Common myeloid progenitor, CD34-positive (primary cell): Measurements from ENCODE around the gene ING5.

Experiments
- CTCF ChIA-PET: fragments of 350-600 bp; sonication (Branson Sonifier 250); formaldehyde crosslinking; loops from one replicate; lab custom pipeline; 2021; ENCODE audit warnings: antibody characterized with exemption; lab: Charles Lee
- POLR2A ChIA-PET: fragments of 350-600 bp; sonication (Branson Sonifier 250); formaldehyde crosslinking; loops from one replicate; lab custom pipeline; 2021; ENCODE audit warnings: antibody characterized with exemption; lab: Charles Lee
- DNase-seq, 3 donors: peaks; one replicate each; pipeline versions ENCODE4 v3.0.0 to v3.0.0-alpha.2; 2013
- H3K27ac ChIP-seq, 2 experiments: 1 replicate in 1 of 2; 2 replicates in 1 of 2; pipeline ENCODE4 v1.7.0; 2013; ENCODE audit warnings: inconsistent platforms in 2 of 2, low read length in 2 of 2, mild to moderate bottlenecking in 2 of 2, low read depth in 1 of 2, moderate library complexity in 1 of 2; ENCODE audit not compliant: severe bottlenecking in 2 of 2, insufficient read depth in 1 of 2, poor library complexity in 1 of 2
- H3K27me3 ChIP-seq, 5 experiments: replicated peaks in 2 of 5; 1 replicate in 3 of 5; 2 replicates in 2 of 5; pipeline versions ENCODE4 v1.6.1 to v1.7.0; 2013; ENCODE audit warnings: low read length in 4 of 5, mild to moderate bottlenecking in 2 of 5, moderate library complexity in 2 of 5, inconsistent platforms in 1 of 5; ENCODE audit not compliant: insufficient read depth in 5 of 5, control insufficient read depth in 4 of 5
- H3K36me3 ChIP-seq, 4 experiments: 1 replicate in 2 of 4; 2 replicates in 2 of 4; pipeline versions ENCODE4 v1.6.1 to v1.7.0; 2013; ENCODE audit warnings: low read length in 3 of 4, control low read depth in 1 of 4, mild to moderate bottlenecking in 1 of 4; ENCODE audit not compliant: control insufficient read depth in 4 of 4, insufficient read depth in 4 of 4
- H3K4me1 ChIP-seq, 4 experiments: 1 replicate in 3 of 4; 2 replicates in 1 of 4; pipeline versions ENCODE4 v1.6.1 to v1.7.1; 2013; ENCODE audit warnings: low read length in 3 of 4, mild to moderate bottlenecking in 3 of 4, control low read depth in 1 of 4, inconsistent platforms in 1 of 4, moderate library complexity in 1 of 4; ENCODE audit not compliant: control insufficient read depth in 4 of 4, insufficient read depth in 4 of 4; ENCODE audit errors: control extremely low read depth in 1 of 4
- H3K4me3 ChIP-seq, 7 experiments: 1 replicate in 4 of 7; 2 replicates in 3 of 7; pipeline versions ENCODE4 v1.5.1 to v1.7.0; 2013; ENCODE audit warnings: mild to moderate bottlenecking in 7 of 7, low read length in 6 of 7, moderate library complexity in 6 of 7, inconsistent platforms in 2 of 7, low read depth in 2 of 7, control low read depth in 1 of 7; ENCODE audit not compliant: insufficient read depth in 4 of 7, control insufficient read depth in 1 of 7; ENCODE audit errors: extremely low read depth in 1 of 7
- H3K9me3 ChIP-seq, 5 experiments: 1 replicate in 4 of 5; 2 replicates in 1 of 5; pipeline versions ENCODE4 v1.6.1 to v1.7.1; 2013; ENCODE audit warnings: low read length in 4 of 5, mild to moderate bottlenecking in 2 of 5, inconsistent platforms in 1 of 5, low read depth in 1 of 5, moderate library complexity in 1 of 5; ENCODE audit not compliant: control insufficient read depth in 4 of 5, insufficient read depth in 2 of 5; ENCODE audit errors: control extremely low read depth in 1 of 5
- WGBS: methylation state at CpG from one replicate; pipeline ENCODE4 v1.1.5; 2013; ENCODE audit not compliant: insufficient coverage; 5-methylcytosine and 5-hydroxymethylcytosine counted together

ING5 gene

GRCh38 chr2:241678307-241678706 lies 23.5 kb upstream of the ING5 start:
- CTCF ChIA-PET: interaction anchor here (0.8 to 1.2 kb wide), 3 partner anchors 13 to 56 kb away, joined by 3 to 4 read pairs (median 3); partner anchors contain the start of genes D2HGDH and ING5
- H3K27me3 ChIP-seq: no peaks in the 10 kb centered on the region
- peaks cover 22 to 80% (median 55%) of the 10 kb centered on the region in 4 experiments for H3K36me3 ChIP-seq
- no peak for DNase-seq
- POLR2A ChIA-PET: no interaction called here
- H3K4me3 ChIP-seq: no peak overlapping the region
- no peaks in the 10 kb centered on the region for H3K4me1 ChIP-seq
- no peaks in the 10 kb centered on the region for H3K9me3 ChIP-seq
- 99% methylated on average over 18 of the region's 18 CpGs for WGBS
- peak overlapping the region in 1 of 2 experiments; percentile 5 for H3K27ac ChIP-seq

DNA sequence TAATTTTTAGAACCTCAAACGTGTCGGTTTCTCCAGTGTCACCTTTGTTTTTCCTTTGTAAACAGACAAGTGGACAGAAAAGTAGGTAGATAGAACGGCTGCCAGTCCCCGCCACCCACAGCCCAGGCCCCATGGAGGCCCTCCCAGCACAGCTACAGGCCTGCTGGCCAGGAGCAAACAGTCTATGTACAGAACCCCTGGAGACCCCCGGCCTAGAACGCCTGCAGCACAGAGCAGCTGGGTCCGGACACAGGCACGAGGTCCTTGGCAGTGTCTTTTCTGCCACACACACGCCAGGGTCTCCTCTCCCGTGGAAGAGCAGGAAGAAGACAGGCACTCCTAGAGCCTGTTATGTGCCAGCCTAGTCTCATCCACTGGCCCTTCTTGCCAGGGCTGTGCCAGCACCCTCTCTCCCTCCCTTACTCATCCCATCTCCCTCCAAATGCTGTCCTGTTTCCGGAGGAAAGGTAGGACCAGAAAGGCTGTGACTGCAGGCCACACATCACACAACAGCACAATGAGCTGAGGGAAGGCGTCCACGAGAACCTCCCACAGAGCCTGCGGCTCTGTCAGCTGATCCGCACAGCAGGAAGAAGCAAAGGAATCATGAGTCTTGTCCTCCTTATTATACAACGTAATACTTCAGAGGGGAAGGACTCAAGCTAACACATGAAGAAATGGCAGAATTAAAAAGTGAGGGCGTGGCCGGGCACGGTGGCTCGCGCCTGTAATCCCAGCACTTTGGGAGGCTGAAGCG lies 22.9 kb upstream of the ING5 start:
- CTCF ChIA-PET: interaction anchor here (0.6 to 1.2 kb wide), 3 partner anchors 14 to 458 kb away, joined by 3 to 4 read pairs (median 3); partner anchors contain the start of gene D2HGDH
- Histone ChIP-seq H3K27ac (peak overlapping the region in 1 of 2 experiments; percentile 5), H3K27me3 (no peaks in the 10 kb centered on the region), H3K36me3 (peaks cover 24 to 84% (median 56%) of the 10 kb centered on the region in 4 experiments), H3K9me3 (no peaks in the 10 kb centered on the region), H3K4me1 (no peaks in the 10 kb centered on the region), H3K4me3 (no peak overlapping the region)
- POLR2A ChIA-PET: no interaction called here
- WGBS: 98% methylated on average over 20 of the region's 22 CpGs
- DNase-seq: no peak

GRCh38 chr2:241680044-241680443 lies 21.8 kb upstream of the ING5 start:
- Histone ChIP-seq H3K4me1 (no peaks in the 10 kb centered on the region), H3K9me3 (no peaks in the 10 kb centered on the region), H3K27ac (no peak overlapping the region), H3K36me3 (peaks cover 24 to 86% (median 53%) of the 10 kb centered on the region in 4 experiments), H3K27me3 (no peaks in the 10 kb centered on the region), H3K4me3 (no peak overlapping the region)
- POLR2A ChIA-PET: no interaction called here
- WGBS: 94% methylated on average over 10 of the region's 12 CpGs
- CTCF ChIA-PET: interaction anchor here (1.7 kb wide), 1 partner anchor 21 kb away, joined by 3 read pairs; no protein-coding TSS in a partner anchor
- no peak for DNase-seq

- peaks cover 24 to 82% (median 50%) of the 10 kb centered on the region in 4 experiments for H3K36me3 ChIP-seq
- no peak for DNase-seq
- CTCF ChIA-PET: interaction anchor here (0.6 to 1.7 kb wide), 2 partner anchors 22 to 24 kb away, joined by 3 read pairs; no protein-coding TSS in a partner anchor
Observed at GRCh38 chr2:241680827-241681599, 20.8 kb upstream of the ING5 start.

DNA sequence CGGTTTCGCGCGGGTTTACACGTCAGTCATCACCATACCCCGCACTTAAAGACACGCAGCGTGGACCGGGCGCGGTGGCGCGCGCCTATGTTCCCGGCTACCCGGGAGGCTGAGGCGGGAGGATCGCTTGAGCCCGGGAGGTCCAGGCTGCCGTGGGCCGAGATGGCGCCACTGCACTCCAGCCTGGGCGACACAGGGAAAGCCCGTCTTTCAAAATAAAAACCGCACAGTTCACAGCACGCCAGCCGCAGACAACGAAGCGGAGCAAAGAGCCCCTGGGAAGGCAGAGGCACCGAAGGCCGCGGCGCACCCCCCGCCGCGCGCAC lies 15.6 kb upstream of the ING5 start:
- POLR2A ChIA-PET: interaction anchor here (1.5 kb wide), 1 partner anchor 13 kb away, joined by 5 read pairs; no protein-coding TSS in a partner anchor
- CTCF ChIA-PET: interaction anchor here (0.6 to 3.0 kb wide), 9 partner anchors 12 to 192 kb away, joined by 3 to 6 read pairs (median 3); partner anchors contain the start of gene D2HGDH
- 0% methylated on average over 37 of the region's 37 CpGs for WGBS
- peaks cover 11 to 55% (median 32%) of the 10 kb centered on the region in 4 experiments for H3K36me3 ChIP-seq
- H3K4me3 ChIP-seq: peak overlapping the region; percentile 77 to 98 (median 91)
- H3K9me3 ChIP-seq: no peaks in the 10 kb centered on the region
- H3K4me1 ChIP-seq: peaks cover 8 to 28% (median 23%) of the 10 kb centered on the region in 4 experiments
- peak overlapping the region; percentile 40 to 78 for H3K27ac ChIP-seq
- DNase-seq: no peak
- H3K27me3 ChIP-seq: no peaks in the 10 kb centered on the region

More at GRCh38 chr2:241680827-241681599, 20.8 kb upstream of the ING5 start:
- no peaks in the 10 kb centered on the region for H3K27me3 ChIP-seq
- H3K9me3 ChIP-seq: no peaks in the 10 kb centered on the region
- no peak overlapping the region for H3K27ac ChIP-seq
- H3K4me1 ChIP-seq: peaks cover 4 to 8% (median 6%) of the 10 kb centered on the region in 4 experiments
- no peak overlapping the region for H3K4me3 ChIP-seq
- POLR2A ChIA-PET: interaction anchor here (1.0 kb wide), 1 partner anchor 22 kb away, joined by 3 read pairs; no protein-coding TSS in a partner anchor
- 96% methylated on average over 10 of the region's 14 CpGs for WGBS

- POLR2A ChIA-PET: interaction anchor here (1.5 kb wide), 1 partner anchor 12 kb away, joined by 5 read pairs; no protein-coding TSS in a partner anchor
- WGBS: under 1% methylated on average over 95 of the region's 102 CpGs
Observed at GRCh38 chr2:241686650-241687425, 15.0 kb upstream of the ING5 start, which contains the start of gene DTYMK. Gene DTYMK, minus strand, starts transcription at chr2:241686815. Its CDS starts 32 bp downstream, at chr2:241686783.

More at GRCh38 chr2:241686650-241687425, 15.0 kb upstream of the ING5 start, which contains the start of gene DTYMK:
- Histone ChIP-seq H3K27me3 (no peaks in the 10 kb centered on the region), H3K27ac (peak within 1 kb of the TSS; percentile 64 to 89), H3K9me3 (no peaks in the 10 kb centered on the region), H3K36me3 (peaks cover 9 to 49% (median 33%) of the 10 kb centered on the region in 4 experiments), H3K4me3 (peak within 1 kb of the TSS; percentile 86 to 98 (median 91)), H3K4me1 (peaks cover 8 to 28% (median 23%) of the 10 kb centered on the region in 4 experiments)
- DNase-seq: peak; percentile 94 to 97 (median 96)
- CTCF ChIA-PET: interaction anchor here (0.5 to 3.0 kb wide), 11 partner anchors 11 to 192 kb away, joined by 3 to 16 read pairs (median 3); partner anchors contain the start of gene D2HGDH
